Testis (tissue), 3 donors: Measurements from ENCODE around the gene SSPN. TPM values are rescaled to one million over a fixed set of nuclear protein-coding genes. Genes with fewer than 3 reads are reported as not detected.
A peak's percentile ranks its signal among the peaks of the same experiment; 100 is the strongest.
"Not testable (repeated sequence)": the region's sequence is repeated elsewhere in the genome, so short reads cannot be mapped to it uniquely, and the experiment has no call there.

ENCODE experiments used
- DNase-seq: peaks from one replicate; pipeline ENCODE4 v3.0.0-alpha.2; 2019
- H3K27ac ChIP-seq, 2 donors: fragments of 200-600 bp; sonication (generic); one replicate each; pipeline ENCODE4 v1.5.1; 2019
- H3K27me3 ChIP-seq: fragments of 200-600 bp; sonication (generic); one replicate; pipeline ENCODE4 v1.5.1; 2019
- H3K36me3 ChIP-seq: fragments of 200-600 bp; sonication (generic); one replicate; pipeline ENCODE4 v1.5.1; 2017; ENCODE audit warnings: low read depth; ENCODE audit errors: missing control alignments
- H3K4me1 ChIP-seq: fragments of 200-600 bp; sonication (generic); one replicate; pipeline ENCODE4 v1.5.1; 2019
- H3K4me3 ChIP-seq, 2 donors: fragments of 200-600 bp; sonication (generic); one replicate each; pipeline ENCODE4 v1.5.1; 2017 to 2019
- H3K9me3 ChIP-seq: fragments of 200-600 bp; sonication (generic); one replicate; pipeline ENCODE4 v1.5.1; 2017
- POLR2A ChIP-seq: fragments of 450-650 bp; IDR thresholded peaks from one replicate; pipeline ENCODE4 v1.6.1; 2017; ENCODE audit warnings: antibody characterized with exemption, mild to moderate bottlenecking, moderate library complexity
- WGBS, 2 donors: methylation state at CpG; one replicate each; pipeline ENCODE4 v1.1.5; 2018; 5-methylcytosine and 5-hydroxymethylcytosine counted together
- intact Hi-C: fragments of 100-400 bp; cut with DNase I; formaldehyde crosslinking; loops from one replicate; pipeline ENCODE4 v1.15.1; 2023; ENCODE audit warnings: low total_unique reads
- polyA plus RNA-seq: library from polyadenylated mRNA; stranded (reverse); fragments of 350-450 nt; fragmentation: Illumina TruSeq; extraction: RNeasy Lipid Tissue Mini Kit (QIAGEN cat#74804); gene quantifications from one replicate; pipeline ENCODE4 v1.2.3, GENCODE V29; 2014; ENCODE audit warnings: low read depth, low replicate concordance; ENCODE audit not compliant: insufficient read depth
- total RNA-seq, 2 donors: library from RNA; depleted of rRNA; stranded (reverse); fragments of >200 nt; gene quantifications; one replicate each; pipeline ENCODE4 v1.2.3, GENCODE V29; 2016
- TF ChIP-seq, protein P1 (sequence below), 3 experiments: fragments of 450-650 bp in 2 of 3; fragments of 200-600 bp in 1 of 3; sonication (generic) in 1 of 3; IDR thresholded peaks; one replicate each; pipeline ENCODE4 v1.5.1; 2016 to 2019; ENCODE audit warnings: antibody characterized with exemption in 3 of 3, mild to moderate bottlenecking in 2 of 3, moderate library complexity in 1 of 3

SSPN gene
- total and polyA plus RNA-seq, 3 donors from 2014 or later = 17.8 to 41.6 (median 25.5) TPM

DNA sequence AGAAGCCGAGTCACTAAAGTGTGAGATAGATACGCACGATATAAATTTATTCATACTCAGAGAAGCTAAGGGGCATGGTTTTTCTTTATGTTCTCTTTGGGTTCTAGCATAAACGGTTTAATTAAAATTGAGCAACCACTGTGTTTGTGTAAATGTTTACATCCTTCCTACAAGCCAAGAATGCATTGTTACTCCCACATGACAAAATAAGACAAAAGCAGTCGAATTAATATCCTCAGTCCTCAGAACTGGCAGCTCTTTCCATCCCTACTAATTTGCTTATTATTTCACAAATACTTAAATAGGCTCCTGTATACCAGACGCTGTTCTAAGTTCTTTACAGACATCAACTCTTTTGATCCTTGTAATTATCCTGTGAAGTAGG is 32.0 kb downstream of the SSPN start:
- Histone ChIP-seq H3K4me1 (peaks cover 14% of the 10 kb centered on the region), H3K36me3 (no peaks in the 10 kb centered on the region), H3K27ac (no peak overlapping the region), H3K9me3 (no peaks in the 10 kb centered on the region), H3K4me3 (no peak overlapping the region), H3K27me3 (no peaks in the 10 kb centered on the region)
- intact Hi-C loops = no loop called here
- DNase-seq = no peak
- WGBS, 2 donors = 34 to 46% methylated on average over 6 of the region's 6 CpGs
- TF ChIP-seq POLR2A = no peak
- TF ChIP-seq, protein P1, sequence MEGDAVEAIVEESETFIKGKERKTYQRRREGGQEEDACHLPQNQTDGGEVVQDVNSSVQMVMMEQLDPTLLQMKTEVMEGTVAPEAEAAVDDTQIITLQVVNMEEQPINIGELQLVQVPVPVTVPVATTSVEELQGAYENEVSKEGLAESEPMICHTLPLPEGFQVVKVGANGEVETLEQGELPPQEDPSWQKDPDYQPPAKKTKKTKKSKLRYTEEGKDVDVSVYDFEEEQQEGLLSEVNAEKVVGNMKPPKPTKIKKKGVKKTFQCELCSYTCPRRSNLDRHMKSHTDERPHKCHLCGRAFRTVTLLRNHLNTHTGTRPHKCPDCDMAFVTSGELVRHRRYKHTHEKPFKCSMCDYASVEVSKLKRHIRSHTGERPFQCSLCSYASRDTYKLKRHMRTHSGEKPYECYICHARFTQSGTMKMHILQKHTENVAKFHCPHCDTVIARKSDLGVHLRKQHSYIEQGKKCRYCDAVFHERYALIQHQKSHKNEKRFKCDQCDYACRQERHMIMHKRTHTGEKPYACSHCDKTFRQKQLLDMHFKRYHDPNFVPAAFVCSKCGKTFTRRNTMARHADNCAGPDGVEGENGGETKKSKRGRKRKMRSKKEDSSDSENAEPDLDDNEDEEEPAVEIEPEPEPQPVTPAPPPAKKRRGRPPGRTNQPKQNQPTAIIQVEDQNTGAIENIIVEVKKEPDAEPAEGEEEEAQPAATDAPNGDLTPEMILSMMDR (IDR thresholded peaks at IDR 0.05) = no peak

DNA sequence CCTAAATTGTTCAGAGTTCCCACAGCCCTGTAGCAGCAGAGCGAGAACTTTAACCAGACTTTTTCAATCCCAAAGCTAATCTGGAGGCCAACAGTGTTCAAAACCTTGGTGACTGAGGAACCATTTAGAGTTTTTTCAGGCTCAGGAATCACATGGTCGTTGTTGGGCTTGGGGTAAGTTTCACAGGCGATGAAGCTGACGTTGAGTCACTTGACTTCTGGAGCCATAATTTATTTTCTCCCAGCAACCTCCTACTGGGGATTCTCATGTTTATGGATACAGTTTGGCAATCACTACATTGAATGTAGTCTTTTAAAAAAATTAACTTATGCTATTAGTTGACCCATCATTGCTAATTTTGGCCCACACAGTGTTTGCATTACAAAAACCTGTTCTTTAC is 34.5 kb downstream of the SSPN start:
- H3K4me3 ChIP-seq = no peak overlapping the region
- TF ChIP-seq, protein P1 (IDR thresholded peaks at IDR 0.05) = no peak
- no peak for TF ChIP-seq POLR2A
- no peaks in the 10 kb centered on the region for H3K36me3 ChIP-seq
- peaks cover 18% of the 10 kb centered on the region for H3K4me1 ChIP-seq
- H3K27ac ChIP-seq = no peak overlapping the region
- no peaks in the 10 kb centered on the region for H3K27me3 ChIP-seq
- no peak for DNase-seq
- WGBS, 2 donors = 88 to 91% methylated on average over 4 of the region's 4 CpGs
- intact Hi-C loops = no loop called here
- no peaks in the 10 kb centered on the region for H3K9me3 ChIP-seq

DNA sequence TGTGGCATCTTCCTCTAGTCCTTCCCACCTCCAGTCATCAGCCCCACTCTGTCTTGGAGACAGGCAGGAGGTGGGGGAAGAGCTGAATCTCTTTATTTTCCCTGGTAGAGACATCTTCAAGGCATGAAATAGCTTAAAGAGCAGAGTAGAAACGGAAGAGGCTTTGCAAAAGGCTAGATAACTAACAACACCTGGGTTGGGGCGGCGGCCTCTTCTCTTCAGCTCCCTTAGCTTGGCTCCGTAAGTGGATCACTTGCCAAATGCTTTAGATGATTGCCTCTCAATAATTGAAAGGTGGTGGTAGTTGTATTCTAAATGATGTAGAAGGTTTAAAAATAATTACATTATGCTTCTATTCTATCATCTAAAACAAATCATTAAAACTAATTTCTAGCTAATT is 36.1 kb downstream of the SSPN start:
- peaks cover 11% of the 10 kb centered on the region for H3K4me1 ChIP-seq
- no peaks in the 10 kb centered on the region for H3K36me3 ChIP-seq
- no peak overlapping the region for H3K4me3 ChIP-seq
- 71 to 74% methylated on average over 4 of the region's 4 CpGs for WGBS, 2 donors
- H3K9me3 ChIP-seq = no peaks in the 10 kb centered on the region
- peak overlapping the region in 1 of 2 donors; percentile 43 for H3K27ac ChIP-seq
- TF ChIP-seq POLR2A = no peak
- TF ChIP-seq, protein P1 (IDR thresholded peaks at IDR 0.05) = no peak
- no peak for DNase-seq
- no peaks in the 10 kb centered on the region for H3K27me3 ChIP-seq
- intact Hi-C loops = no loop called here

DNA sequence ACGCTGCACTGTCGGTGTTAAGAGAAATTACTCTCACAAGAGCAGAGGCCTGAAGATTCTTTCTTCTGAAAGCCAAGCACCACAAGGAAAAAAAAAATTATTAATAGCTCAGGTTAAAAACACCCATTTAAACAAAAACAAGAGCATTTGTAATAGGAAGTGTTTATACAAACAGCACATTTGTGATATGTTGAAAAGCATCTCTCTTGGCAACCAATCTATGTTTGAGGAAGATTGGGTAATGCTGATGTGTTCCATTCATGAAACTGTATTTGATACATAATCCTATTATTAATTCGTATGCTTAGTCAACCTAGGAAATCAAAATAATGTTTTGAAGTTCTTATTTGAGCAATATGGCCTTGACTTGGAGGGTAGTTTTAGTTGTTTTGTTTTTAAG is 36.5 kb downstream of the SSPN start:
- H3K36me3 ChIP-seq = no peaks in the 10 kb centered on the region
- H3K9me3 ChIP-seq = no peaks in the 10 kb centered on the region
- intact Hi-C loops = no loop called here
- peak overlapping the region in 1 of 2 donors; percentile 43 for H3K27ac ChIP-seq
- peaks cover 11% of the 10 kb centered on the region for H3K4me1 ChIP-seq
- no peak for DNase-seq
- no peak overlapping the region for H3K4me3 ChIP-seq
- WGBS, 2 donors = 56 to 62% methylated on average over 3 of the region's 3 CpGs
- no peaks in the 10 kb centered on the region for H3K27me3 ChIP-seq
- TF ChIP-seq POLR2A = no peak
- TF ChIP-seq, protein P1 (IDR thresholded peaks at IDR 0.05) = no peak

DNA sequence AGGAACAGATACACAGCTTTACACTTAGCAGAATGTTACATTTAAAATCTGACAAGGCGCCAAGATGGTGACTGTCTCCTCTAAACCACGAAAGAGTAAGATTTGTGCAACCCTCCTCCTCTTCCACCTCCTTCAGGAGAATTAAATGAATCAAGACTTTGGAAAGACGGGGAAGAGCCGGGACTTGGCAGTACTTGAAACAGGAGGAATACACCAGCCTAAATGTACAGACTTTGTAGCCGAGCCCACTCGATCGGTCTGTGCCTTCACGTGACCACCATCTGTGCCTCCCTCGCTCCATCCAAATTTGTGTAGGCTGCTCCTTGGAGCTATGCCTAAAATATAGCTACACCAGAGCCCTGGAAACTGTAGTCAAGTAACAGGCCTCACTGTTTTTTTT is 38.3 kb downstream of the SSPN start:
- Histone ChIP-seq H3K9me3 (no peaks in the 10 kb centered on the region), H3K4me3 (no peak overlapping the region), H3K27ac (peak overlapping the region; percentile 19 to 50), H3K4me1 (peaks cover 13% of the 10 kb centered on the region), H3K36me3 (no peaks in the 10 kb centered on the region), H3K27me3 (no peaks in the 10 kb centered on the region)
- peak; percentile 58 for DNase-seq
- intact Hi-C loops = no loop called here
- WGBS, 2 donors = 70 to 72% methylated on average over 9 of the region's 9 CpGs
- TF ChIP-seq POLR2A = no peak

DNA sequence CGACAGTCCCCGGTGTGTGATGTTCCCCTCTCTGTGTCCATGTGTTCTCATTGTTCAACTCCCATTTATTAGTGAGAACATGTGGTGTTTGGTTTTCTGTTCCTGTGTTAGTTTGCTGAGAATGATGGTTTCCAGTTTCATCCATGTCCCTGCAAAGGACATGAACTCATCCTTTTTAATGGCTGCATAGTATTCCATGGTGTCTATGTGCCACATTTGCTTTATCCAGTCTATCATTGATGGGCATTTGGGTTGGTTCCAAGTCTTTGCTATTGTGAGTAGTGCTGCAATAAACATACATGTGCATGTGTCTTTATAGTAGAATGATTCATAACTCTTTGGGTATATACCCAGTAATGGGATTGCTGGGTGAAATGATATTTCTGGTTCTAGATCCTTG is 40.1 kb downstream of the SSPN start:
- DNase-seq, H3K27me3 ChIP-seq, H3K9me3 ChIP-seq, H3K27ac ChIP-seq, H3K4me3 ChIP-seq, H3K36me3 ChIP-seq, intact Hi-C loops: not testable (repeated sequence)
- 50 to 82% methylated on average over 2 of the region's 2 CpGs for WGBS, 2 donors
- peaks cover 27% of the 10 kb centered on the region for H3K4me1 ChIP-seq
